HG03354 (cell line): ENCODE data around the gene MRPS18A.

Source experiments
- ATAC-seq: cut with Tn5 transposase; IDR thresholded peaks from one replicate; pipeline ENCODE4 v1.9.1; 2021; ENCODE audit warnings: mild to moderate bottlenecking; ENCODE audit not compliant: unreplicated experiment, poor library complexity, severe bottlenecking

The MRPS18A gene

GRCh38 chr6:43623880-43624785, 63.5 kb downstream of the MRPS18A start:
- no peak for ATAC-seq

- no peak for ATAC-seq
Measured at GRCh38 chr6:43622541-43622940, 65.0 kb downstream of the MRPS18A start.

GRCh38 chr6:43621836-43622180, 65.8 kb downstream of the MRPS18A start:
- no peak for ATAC-seq
